ENCODE measurements around the gene MRPL12.

- TF ChIP-seq POLR2AphosphoS2 (IDR thresholded peaks at IDR 0.05; ENCODE audit: low read depth, low read length) (no peak), ZNF672 (CRISPR knock-in tag; IDR thresholded peaks at IDR 0.05) (no peak), ESRRA (CRISPR knock-in tag; IDR thresholded peaks at IDR 0.05; ENCODE audit: low read depth) (no peak), ZNF44 (CRISPR knock-in tag; IDR thresholded peaks at IDR 0.05) (no peak), FOXK1 (CRISPR knock-in tag; IDR thresholded peaks at IDR 0.05; ENCODE audit: borderline replicate concordance, low read depth) (no peak), PRMT3 (CRISPR knock-in tag; IDR thresholded peaks at IDR 0.05; ENCODE audit: borderline replicate concordance, low read depth) (no peak), SIX1 (CRISPR knock-in tag; IDR thresholded peaks at IDR 0.05; ENCODE audit: borderline replicate concordance) (no peak), RNF2 (conservative IDR thresholded peaks at IDR 0.05; ENCODE audit: low read depth) (no peak), ZFP37 (CRISPR knock-in tag; IDR thresholded peaks at IDR 0.05; ENCODE audit: borderline replicate concordance) (no peak), TERF1 (CRISPR knock-in tag; IDR thresholded peaks at IDR 0.05) (no peak), GATAD2A (CRISPR knock-in tag; IDR thresholded peaks at IDR 0.05) (no peak)
Measured at GRCh38 chr17:81696218-81696941, 6.8 kb upstream of the MRPL12 start.

All from HepG2 (cell line).